ENCODE measurements around the gene NRP2.

DNA sequence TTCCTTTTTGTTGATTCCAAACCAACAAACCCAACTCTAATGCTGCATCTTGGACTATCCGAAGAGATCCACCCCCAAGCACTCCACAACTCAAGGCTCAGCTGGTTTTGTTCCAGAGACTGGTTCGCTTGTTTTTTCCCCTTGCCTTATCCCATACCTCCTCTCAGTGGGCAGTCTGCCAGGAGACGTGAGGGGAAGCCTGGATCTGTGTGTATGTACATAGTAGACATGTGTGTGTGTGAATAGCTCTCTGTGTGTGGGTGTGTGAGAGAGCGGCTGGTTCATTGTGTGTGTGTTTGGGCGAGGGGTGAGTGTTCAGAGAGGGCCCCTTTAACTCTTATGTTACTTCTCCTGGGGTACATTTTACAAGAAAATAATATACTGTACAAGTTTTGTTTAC lies 94.4 kb downstream of the NRP2 start:
- TF ChIP-seq, protein P1, sequence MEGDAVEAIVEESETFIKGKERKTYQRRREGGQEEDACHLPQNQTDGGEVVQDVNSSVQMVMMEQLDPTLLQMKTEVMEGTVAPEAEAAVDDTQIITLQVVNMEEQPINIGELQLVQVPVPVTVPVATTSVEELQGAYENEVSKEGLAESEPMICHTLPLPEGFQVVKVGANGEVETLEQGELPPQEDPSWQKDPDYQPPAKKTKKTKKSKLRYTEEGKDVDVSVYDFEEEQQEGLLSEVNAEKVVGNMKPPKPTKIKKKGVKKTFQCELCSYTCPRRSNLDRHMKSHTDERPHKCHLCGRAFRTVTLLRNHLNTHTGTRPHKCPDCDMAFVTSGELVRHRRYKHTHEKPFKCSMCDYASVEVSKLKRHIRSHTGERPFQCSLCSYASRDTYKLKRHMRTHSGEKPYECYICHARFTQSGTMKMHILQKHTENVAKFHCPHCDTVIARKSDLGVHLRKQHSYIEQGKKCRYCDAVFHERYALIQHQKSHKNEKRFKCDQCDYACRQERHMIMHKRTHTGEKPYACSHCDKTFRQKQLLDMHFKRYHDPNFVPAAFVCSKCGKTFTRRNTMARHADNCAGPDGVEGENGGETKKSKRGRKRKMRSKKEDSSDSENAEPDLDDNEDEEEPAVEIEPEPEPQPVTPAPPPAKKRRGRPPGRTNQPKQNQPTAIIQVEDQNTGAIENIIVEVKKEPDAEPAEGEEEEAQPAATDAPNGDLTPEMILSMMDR (IDR thresholded peaks at IDR 0.05) = no peak
- TF ChIP-seq POLR2A (IDR thresholded peaks at IDR 0.05) (no peak), EP300 (IDR thresholded peaks at IDR 0.05) (no peak), POLR2AphosphoS5 (IDR thresholded peaks at IDR 0.05) (no peak)

All from upper lobe of left lung (tissue), 4 donors.